ENCODE measurements around the gene EPN1.

GRCh38 chr19:55697069-55697440 lies 22.0 kb downstream of the EPN1 start:
- TF ChIP-seq CTCF (IDR thresholded peaks at IDR 0.05 in 4 of 5, conservative IDR thresholded peaks at IDR 0.05 in 1 of 5), result no peak
- no peak for TF ChIP-seq POLR2A (IDR thresholded peaks at IDR 0.05)

All from gastrocnemius medialis (tissue), 4 donors.